OCI-LY1 (cell line): ENCODE results near the gene ZNF639.

Experiments
- H2AFZ ChIP-seq: fragments of 200-600 bp; sonication (generic), shearing (Covaris generic); 2 replicates; pipeline ENCODE4 v1.6.0; 2014; ENCODE audit warnings: antibody characterized with exemption, mild to moderate bottlenecking, low read length
- H3F3A ChIP-seq: fragments of 200-600 bp; sonication (generic), shearing (Covaris generic); 2 replicates; pipeline ENCODE4 v1.6.0; 2014; ENCODE audit warnings: mild to moderate bottlenecking, antibody characterized with exemption, low read length, moderate library complexity; ENCODE audit not compliant: insufficient read depth
- H3K27ac ChIP-seq: fragments of 200-600 bp; sonication (generic); 2 replicates; pipeline ENCODE4 v1.5.1; 2014; ENCODE audit warnings: low read length, mixed run types, mild to moderate bottlenecking, low read depth; ENCODE audit not compliant: poor library complexity, severe bottlenecking
- H3K27me3 ChIP-seq: fragments of 200-600 bp; sonication (generic); 2 replicates; pipeline ENCODE4 v1.6.0; 2014; ENCODE audit warnings: antibody characterized with exemption, mild to moderate bottlenecking, low read length, moderate library complexity; ENCODE audit not compliant: insufficient read depth
- H3K36me3 ChIP-seq: fragments of 200-600 bp; sonication (generic); 2 replicates; pipeline ENCODE4 v1.6.1; 2014; ENCODE audit warnings: mild to moderate bottlenecking, antibody characterized with exemption, low read length, moderate library complexity, mixed read lengths; ENCODE audit not compliant: insufficient read depth
- H3K4me1 ChIP-seq: fragments of 200-600 bp; sonication (generic); 2 replicates; pipeline ENCODE4 v1.5.1; 2014; ENCODE audit warnings: mild to moderate bottlenecking, low read length, moderate library complexity; ENCODE audit not compliant: insufficient read depth, severe bottlenecking
- H3K4me2 ChIP-seq: fragments of 200-600 bp; sonication (generic), shearing (Covaris generic); 2 replicates; pipeline ENCODE4 v1.6.1; 2014; ENCODE audit warnings: low read length
- H3K4me3 ChIP-seq: fragments of 200-600 bp; sonication (generic); 2 replicates; pipeline ENCODE4 v1.5.1; 2014; ENCODE audit warnings: low read length, low read depth, mild to moderate bottlenecking, mixed read lengths; ENCODE audit not compliant: poor library complexity, severe bottlenecking
- H3K79me2 ChIP-seq: fragments of 200-600 bp; shearing (Covaris generic); 2 replicates; pipeline ENCODE4 v1.6.1; 2016; ENCODE audit warnings: mixed run types, low read length, mixed read lengths; ENCODE audit not compliant: insufficient read depth
- H3K9ac ChIP-seq: fragments of 200-600 bp; sonication (generic), shearing (Covaris generic); 2 replicates; pipeline ENCODE4 v1.6.1; 2014; ENCODE audit warnings: mild to moderate bottlenecking, low read length, mixed read lengths
- H3K9me2 ChIP-seq: fragments of 200-600 bp; sonication (generic), shearing (Covaris generic); 2 replicates; pipeline ENCODE4 v1.6.1; 2014; ENCODE audit warnings: low read depth, mild to moderate bottlenecking, low read length, mixed read lengths
- H3K9me3 ChIP-seq: fragments of 200-600 bp; shearing (Covaris generic); 2 replicates; pipeline ENCODE4 v1.6.1; 2014; ENCODE audit warnings: low read length, mixed read lengths
- H4K20me1 ChIP-seq: fragments of 200-600 bp; sonication (generic), shearing (Covaris generic); 2 replicates; pipeline ENCODE4 v1.6.0; 2016; ENCODE audit warnings: mild to moderate bottlenecking, low read length; ENCODE audit not compliant: insufficient read depth
- EZH2 ChIP-seq: fragments of 200-600 bp; sonication (generic), shearing (Covaris generic); IDR thresholded peaks from 2 replicates; pipeline ENCODE4 v1.8.0; 2017; ENCODE audit warnings: borderline replicate concordance, mixed run types, mild to moderate bottlenecking, antibody characterized with exemption, low read length, moderate library complexity, mixed read lengths
- TF ChIP-seq, protein P1 (sequence below): fragments of 200-600 bp; sonication (generic), shearing (Covaris generic); IDR thresholded peaks from 2 replicates; pipeline ENCODE4 v1.5.1; 2017; ENCODE audit warnings: mild to moderate bottlenecking, antibody characterized with exemption, low read length, moderate library complexity, mixed read lengths

Gene ZNF639

DNA sequence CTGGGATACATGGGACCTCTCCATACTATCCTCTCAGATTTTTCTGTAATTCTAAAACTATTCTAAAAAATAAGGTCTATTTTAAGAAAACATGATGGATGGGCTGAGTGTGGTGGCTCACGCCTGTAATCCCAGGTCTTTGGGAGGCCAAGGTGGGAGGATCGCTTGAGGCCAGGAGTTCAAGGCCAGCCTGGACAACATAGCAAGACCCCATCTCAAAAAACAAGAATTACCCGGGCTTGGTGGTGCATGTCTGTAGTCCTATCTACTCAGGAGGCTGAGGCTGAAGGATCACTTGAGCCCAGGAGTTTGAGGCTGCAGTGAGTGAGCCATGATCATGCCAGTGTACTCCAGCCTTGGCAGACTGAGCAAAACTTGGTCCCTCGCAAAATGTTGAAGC lies 9.4 kb downstream of the ZNF639 start:
- Histone ChIP-seq H3F3A (0 out of 2 replicates have a peak, but pooled peaks cover 4% of the 10 kb centered on the region), H3K4me3 (no peak overlapping the region), H3K36me3 (peaks cover 99% of the 10 kb centered on the region), H3K27ac (no peak overlapping the region), H3K4me1 (peaks cover 2% of the 10 kb centered on the region), H3K79me2 (peaks cover 21% of the 10 kb centered on the region), H3K9me2 (no peaks in the 10 kb centered on the region), H2AFZ (no peak overlapping the region), H3K4me2 (no peak overlapping the region), H3K9me3 (no peaks in the 10 kb centered on the region), H3K27me3 (no peaks in the 10 kb centered on the region), H4K20me1 (0 out of 2 replicates have a peak, but pooled peaks cover 2% of the 10 kb centered on the region), H3K9ac (no peak overlapping the region)
- TF ChIP-seq, protein P1, sequence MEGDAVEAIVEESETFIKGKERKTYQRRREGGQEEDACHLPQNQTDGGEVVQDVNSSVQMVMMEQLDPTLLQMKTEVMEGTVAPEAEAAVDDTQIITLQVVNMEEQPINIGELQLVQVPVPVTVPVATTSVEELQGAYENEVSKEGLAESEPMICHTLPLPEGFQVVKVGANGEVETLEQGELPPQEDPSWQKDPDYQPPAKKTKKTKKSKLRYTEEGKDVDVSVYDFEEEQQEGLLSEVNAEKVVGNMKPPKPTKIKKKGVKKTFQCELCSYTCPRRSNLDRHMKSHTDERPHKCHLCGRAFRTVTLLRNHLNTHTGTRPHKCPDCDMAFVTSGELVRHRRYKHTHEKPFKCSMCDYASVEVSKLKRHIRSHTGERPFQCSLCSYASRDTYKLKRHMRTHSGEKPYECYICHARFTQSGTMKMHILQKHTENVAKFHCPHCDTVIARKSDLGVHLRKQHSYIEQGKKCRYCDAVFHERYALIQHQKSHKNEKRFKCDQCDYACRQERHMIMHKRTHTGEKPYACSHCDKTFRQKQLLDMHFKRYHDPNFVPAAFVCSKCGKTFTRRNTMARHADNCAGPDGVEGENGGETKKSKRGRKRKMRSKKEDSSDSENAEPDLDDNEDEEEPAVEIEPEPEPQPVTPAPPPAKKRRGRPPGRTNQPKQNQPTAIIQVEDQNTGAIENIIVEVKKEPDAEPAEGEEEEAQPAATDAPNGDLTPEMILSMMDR, result no peak
- no peak for TF ChIP-seq EZH2

DNA sequence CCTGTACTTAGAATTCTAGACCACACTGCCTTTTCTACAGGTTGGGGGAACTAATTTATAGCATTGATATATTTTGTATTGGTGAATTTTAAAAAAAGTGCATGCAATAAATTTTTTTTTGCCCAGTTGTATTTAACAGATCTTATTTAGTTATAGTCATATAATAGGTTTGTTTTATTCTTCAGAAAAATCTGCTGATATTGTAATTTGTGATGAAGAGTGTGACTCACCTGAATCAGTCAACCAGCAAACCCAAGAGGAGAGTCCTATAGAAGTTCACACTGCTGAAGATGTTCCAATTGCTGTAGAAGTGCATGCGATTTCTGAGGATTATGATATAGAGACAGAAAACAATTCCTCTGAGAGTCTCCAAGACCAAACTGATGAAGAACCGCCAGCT lies 10.3 kb downstream of the ZNF639 start:
- no peak for TF ChIP-seq EZH2
- TF ChIP-seq, protein P1, result no peak
- Histone ChIP-seq H3K9me3 (no peaks in the 10 kb centered on the region), H3K4me1 (no peaks in the 10 kb centered on the region), H2AFZ (no peak overlapping the region), H3F3A (0 out of 2 replicates have a peak, but pooled peaks cover 4% of the 10 kb centered on the region), H3K9ac (no peak overlapping the region), H3K79me2 (peaks cover 13% of the 10 kb centered on the region), H3K9me2 (no peaks in the 10 kb centered on the region), H3K4me3 (no peak overlapping the region), H3K36me3 (peaks cover 98% of the 10 kb centered on the region), H3K27ac (no peak overlapping the region), H3K27me3 (no peaks in the 10 kb centered on the region), H3K4me2 (no peak overlapping the region), H4K20me1 (0 out of 2 replicates have a peak, but pooled peaks cover 2% of the 10 kb centered on the region)

DNA sequence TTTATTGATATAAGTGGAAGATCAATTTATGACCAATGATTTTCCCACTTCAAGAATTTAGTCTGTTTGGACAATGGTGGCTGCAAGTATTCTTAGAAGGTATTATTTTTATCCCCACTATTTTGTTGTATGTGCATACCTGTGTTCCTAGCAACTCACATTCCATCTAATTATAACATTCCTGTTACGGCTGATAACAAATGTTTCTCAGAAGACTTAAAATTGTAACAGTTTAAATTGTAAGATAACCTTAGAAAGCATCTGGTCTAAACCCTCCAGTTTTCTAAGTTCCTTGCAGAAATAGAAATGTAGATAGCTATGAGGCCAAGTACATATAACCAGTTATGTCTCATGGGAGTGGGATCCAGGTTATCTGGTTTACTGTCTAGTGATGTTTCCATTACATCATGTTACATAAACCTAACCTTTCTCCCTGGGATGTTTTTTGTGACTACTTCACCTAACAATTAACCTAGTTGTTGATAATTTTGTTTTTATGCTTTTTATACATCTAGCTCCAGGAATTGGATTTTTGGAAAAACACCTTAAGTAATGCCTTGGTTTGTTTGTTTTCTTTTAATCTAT lies 13.6 kb downstream of the ZNF639 start:
- H3F3A ChIP-seq, result no peaks in the 10 kb centered on the region
- no peak overlapping the region for H2AFZ ChIP-seq
- no peaks in the 10 kb centered on the region for H3K4me1 ChIP-seq
- H3K27ac ChIP-seq, result no peak overlapping the region
- H3K4me2 ChIP-seq, result no peak overlapping the region
- no peaks in the 10 kb centered on the region for H3K27me3 ChIP-seq
- peaks cover 75% of the 10 kb centered on the region for H3K36me3 ChIP-seq
- no peak overlapping the region for H3K9ac ChIP-seq
- H3K9me3 ChIP-seq, result no peaks in the 10 kb centered on the region
- H3K79me2 ChIP-seq, result no peaks in the 10 kb centered on the region
- H3K9me2 ChIP-seq, result no peaks in the 10 kb centered on the region
- TF ChIP-seq, protein P1, result no peak
- TF ChIP-seq EZH2, result no peak
- no peak overlapping the region for H3K4me3 ChIP-seq
- 0 out of 2 replicates have a peak, but pooled peaks cover 2% of the 10 kb centered on the region for H4K20me1 ChIP-seq
